C4-2B (cell line): Measurements from ENCODE around the gene SPIRE2.

ENCODE experiments used
- H3K27ac ChIP-seq: fragments of 450-650 bp; 2 replicates; pipeline ENCODE4 v1.5.1; 2017
- CTCF ChIP-seq: fragments of 450-650 bp; conservative IDR thresholded peaks from 2 replicates; pipeline ENCODE4 v1.5.1; 2017; ENCODE audit warnings: mild to moderate bottlenecking
- ZFX ChIP-seq: fragments of 450-650 bp; IDR thresholded peaks from 2 replicates; pipeline ENCODE4 v1.6.1; 2017

Gene SPIRE2

GRCh38 chr16:89883346-89884040 lies 55.2 kb downstream of the SPIRE2 start:
- TF ChIP-seq ZFX (no peak), CTCF (no peak)
- no peak overlapping the region for H3K27ac ChIP-seq

DNA sequence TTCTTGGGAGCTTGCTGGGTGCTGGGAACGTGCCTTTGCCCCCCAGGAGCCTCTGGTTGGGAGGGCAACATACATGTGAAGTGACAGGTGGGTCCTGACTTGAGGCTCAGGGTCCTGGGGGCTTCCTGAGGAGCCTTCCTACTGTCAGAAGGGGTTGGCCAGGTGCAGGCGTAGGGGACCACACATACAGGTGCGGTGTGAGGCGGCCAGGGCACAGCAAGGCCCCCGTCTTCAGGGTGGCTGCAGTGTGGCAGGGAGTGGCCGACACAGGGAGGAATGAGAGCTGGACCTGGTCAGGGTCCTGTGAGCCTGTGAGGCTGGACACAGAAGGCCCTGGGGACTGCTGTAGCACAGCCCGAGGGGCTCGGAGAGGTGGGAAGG lies 55.8 kb downstream of the SPIRE2 start:
- H3K27ac ChIP-seq, result no peak overlapping the region
- no peak for TF ChIP-seq CTCF
- no peak for TF ChIP-seq ZFX

DNA sequence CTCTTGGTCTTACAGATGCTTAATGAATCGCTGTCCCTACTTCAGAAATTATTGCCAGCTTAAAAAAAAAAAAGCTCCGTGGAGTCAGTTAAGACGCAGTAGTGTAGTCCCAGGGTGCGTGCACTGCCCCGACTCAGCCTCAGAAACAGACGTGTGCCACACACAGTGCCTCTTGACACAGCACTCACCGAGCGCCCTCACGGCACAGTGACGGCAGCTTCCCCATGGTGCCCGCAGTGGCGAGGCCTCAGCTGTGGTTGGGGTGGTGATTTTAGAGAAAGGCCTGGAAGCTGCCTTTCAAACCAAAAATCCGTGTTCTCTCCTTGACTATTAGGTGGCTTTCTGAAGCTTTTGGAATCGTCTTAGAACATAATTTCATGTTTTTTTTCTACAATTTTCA lies 59.0 kb downstream of the SPIRE2 start:
- no peak overlapping the region for H3K27ac ChIP-seq
- TF ChIP-seq CTCF (no peak), ZFX (no peak)

GRCh38 chr16:89890200-89890599 lies 61.9 kb downstream of the SPIRE2 start:
- no peak for TF ChIP-seq CTCF
- no peak for TF ChIP-seq ZFX
- H3K27ac ChIP-seq, result no peak overlapping the region

DNA sequence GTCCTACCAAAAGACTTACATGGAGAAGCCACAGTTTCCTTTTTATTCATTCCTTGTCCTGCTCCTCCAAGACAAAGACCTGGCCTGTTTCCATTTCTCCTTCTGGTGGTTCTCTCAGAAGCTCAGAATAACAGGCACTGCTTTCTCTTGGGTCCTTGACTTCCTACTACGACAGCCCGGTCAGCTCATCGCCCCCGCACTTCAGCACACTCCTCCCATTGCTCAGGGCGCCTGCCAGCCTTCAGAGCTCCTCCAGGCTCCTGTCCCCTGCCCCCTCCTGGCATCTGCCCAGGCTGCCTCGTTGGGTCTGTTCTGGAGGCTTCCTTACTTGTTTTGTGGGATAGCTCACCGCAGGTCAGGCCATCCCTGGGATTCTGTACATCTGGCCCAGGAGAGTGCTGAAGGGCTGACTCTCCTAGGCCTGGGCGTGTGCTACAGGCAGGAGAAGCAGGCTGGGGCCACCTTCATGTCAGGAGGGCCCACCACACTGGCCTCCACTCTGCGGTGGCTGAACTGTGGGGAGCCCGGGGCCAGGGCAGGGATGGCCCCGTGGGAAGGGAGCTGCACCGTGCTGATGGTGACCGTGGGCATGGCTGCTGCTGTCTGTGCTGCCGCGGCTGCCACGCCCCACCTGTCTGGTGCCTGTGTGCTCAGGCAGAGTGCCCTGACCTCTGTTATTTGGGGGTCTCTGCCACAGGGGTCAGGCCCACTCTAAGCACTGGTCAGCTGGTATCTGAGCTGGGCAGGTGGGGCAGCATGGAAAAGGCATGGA lies 62.8 kb downstream of the SPIRE2 start:
- H3K27ac ChIP-seq, result no peak overlapping the region
- TF ChIP-seq ZFX (no peak), CTCF (no peak)

- TF ChIP-seq CTCF (no peak), ZFX (no peak)
- H3K27ac ChIP-seq, result no peak overlapping the region
Measured at GRCh38 chr16:89892055-89892630, 63.9 kb downstream of the SPIRE2 start.

- H3K27ac ChIP-seq, result no peak overlapping the region
- no peak for TF ChIP-seq ZFX
- no peak for TF ChIP-seq CTCF
Measured at GRCh38 chr16:89892635-89893034, 64.4 kb downstream of the SPIRE2 start.
